Suppressor macrophage treated with lipopolysaccharide for 4 hours (primary cell): Measurements from ENCODE around the gene PJA2.
"Not testable (repeated sequence)": the region's sequence is repeated elsewhere in the genome, so short reads cannot be mapped to it uniquely, and the experiment has no call there.

Experiments
- DNase-seq: peaks from one replicate; pipeline ENCODE4 v3.0.0-alpha.2; 2020

The PJA2 gene, protein sequence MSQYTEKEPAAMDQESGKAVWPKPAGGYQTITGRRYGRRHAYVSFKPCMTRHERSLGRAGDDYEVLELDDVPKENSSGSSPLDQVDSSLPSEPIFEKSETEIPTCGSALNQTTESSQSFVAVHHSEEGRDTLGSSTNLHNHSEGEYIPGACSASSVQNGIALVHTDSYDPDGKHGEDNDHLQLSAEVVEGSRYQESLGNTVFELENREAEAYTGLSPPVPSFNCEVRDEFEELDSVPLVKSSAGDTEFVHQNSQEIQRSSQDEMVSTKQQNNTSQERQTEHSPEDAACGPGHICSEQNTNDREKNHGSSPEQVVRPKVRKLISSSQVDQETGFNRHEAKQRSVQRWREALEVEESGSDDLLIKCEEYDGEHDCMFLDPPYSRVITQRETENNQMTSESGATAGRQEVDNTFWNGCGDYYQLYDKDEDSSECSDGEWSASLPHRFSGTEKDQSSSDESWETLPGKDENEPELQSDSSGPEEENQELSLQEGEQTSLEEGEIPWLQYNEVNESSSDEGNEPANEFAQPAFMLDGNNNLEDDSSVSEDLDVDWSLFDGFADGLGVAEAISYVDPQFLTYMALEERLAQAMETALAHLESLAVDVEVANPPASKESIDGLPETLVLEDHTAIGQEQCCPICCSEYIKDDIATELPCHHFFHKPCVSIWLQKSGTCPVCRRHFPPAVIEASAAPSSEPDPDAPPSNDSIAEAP

DNA sequence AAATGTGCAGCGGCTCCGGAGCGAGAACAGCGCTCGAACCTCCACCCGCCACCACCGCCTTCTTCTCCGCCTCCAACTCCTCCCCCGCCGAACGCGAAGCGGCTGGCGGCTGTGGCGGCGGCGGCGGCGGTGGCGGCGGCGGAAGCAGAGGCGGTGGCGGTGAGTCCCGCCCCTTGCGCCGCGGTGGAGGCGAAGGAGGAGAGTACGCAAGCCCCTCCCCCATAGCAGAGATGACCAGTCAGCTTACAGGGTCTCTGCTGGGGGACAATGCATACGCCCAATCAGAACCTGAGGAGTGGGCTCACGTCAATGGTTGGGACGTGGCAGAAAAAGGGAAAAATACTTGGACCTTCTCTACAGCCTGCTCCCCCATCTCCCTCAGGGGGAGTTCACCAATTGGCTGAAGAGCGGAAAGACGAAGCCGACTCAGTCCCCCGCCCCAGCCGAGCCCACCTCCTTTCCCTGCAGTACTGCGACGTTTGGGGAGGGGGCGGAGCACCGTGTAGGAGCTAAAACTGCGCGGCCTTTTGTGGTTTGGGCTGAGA, at the start of gene PJA2:
Gene PJA2, minus strand, starts transcription at position 131 of the 545 bp plus-strand sequence. CDS start 26,541 bp downstream, outside the sequence.
- DNase-seq = peak; percentile 99

DNA sequence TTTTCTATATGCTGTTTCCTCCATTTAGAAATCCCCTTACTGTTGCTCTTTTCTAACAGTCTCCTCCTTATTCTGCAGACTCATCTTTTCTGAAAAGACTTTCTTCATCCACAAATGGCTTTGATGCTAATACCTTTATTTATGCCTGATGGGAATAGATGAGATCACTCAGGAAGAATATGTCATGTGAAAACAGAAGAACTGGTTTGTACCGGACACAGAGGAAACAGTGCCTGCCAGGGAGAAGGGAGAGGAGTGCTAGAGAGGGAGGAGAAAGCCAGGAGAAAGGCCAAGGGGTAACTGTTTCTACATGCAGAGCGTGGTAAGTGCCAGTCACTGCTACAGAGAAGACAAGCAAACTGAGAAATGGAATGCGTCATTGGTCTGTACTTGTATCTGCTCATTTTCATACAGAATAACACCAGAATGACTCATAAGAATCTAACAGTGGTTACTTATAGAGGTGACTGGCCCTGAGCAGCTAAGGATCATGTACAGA, 45.9 kb upstream of the PJA2 start:
- DNase-seq = peak; percentile 15

DNA sequence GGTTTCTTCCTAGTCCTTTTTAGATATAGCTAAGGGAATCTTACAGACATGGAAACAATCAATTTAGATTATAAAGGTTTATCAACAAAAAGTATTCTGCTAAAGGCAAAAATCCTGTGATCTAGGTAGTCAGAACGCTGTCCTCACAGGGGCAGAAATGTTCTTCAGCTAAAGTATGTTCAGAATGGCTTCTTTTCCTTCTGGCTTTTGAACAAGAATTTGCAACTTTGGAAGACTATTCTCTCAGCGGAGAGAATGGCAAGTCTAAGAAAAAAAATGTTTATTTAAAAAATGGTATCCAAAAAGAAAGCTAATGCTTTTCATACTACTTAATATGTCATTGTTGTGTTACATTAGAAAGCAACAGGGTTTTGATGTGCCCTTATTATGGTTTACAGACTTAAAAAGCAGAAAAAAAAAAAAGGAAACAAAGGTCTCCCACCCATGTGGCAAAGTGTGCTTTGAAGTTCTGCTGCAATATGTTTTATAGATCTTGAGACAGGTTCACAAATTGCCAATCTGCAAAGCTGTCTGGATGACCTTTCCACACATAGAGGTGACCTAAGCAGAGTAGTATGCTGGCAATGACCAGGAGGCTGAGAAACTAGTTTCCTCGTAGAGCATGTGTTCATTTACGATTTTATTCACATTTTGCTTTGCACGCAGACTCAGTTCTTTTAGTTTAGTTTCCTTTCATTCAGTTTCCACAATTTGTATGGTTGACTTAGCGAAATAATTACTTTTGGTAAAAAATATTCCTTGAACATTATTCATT, 45.1 kb upstream of the PJA2 start:
- DNase-seq = no peak

DNA sequence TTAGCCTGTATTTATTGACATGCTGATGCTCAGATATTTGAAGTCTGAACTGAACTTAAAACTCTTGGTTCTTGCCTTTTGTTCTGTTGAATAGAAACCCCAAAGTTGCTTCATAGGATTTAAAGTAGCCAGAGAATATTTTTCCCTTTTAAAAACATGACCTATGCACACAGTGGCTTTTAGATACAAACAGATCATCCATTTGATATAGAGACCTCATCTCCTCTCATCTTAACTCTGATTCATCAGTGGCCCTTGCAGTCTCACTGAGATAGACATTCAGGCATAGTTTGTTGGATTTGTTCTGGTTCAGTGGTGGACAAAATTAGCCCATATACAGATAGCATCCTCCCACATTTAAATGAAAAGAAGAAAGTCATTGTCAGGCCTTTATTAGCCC, 43.5 kb upstream of the PJA2 start:
- DNase-seq = no peak

DNA sequence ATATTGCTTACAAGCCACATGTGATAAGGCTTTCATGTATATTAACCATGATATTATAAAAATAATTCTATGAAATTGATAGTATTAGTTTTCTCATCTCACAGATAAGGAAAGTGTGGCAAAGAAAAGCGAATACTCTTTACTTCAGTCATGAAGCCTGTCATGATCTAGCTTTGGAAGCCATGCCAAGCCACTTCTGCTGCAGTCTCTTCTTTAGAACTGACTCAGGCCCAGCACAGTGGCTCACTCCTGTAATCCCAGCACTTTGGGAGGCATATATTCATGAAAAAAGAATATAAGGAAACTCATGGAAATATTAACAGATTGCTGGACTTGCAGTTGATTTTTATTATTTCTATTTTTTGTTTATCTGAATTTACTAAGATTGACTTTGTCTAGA, 42.9 kb upstream of the PJA2 start:
- no peak for DNase-seq

DNA sequence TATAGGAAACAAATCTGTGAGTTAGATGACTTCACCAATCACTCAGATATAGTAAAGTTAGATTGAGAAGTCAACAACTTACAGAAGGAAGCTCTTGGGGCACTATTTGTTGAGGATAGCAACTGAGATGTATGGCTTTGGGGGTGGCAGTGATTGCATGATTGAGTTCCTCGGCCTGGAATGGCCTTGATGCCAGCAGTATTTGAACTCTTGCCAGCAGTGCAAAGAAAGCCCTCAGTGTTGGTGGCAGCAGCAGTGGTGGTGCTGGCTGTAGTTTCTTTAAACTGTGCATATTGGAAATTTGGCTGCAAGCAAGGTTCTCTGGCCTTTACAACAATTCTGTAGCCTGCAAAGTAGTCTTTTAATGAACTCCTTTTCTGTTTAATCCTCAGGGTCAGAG, 41.4 kb upstream of the PJA2 start:
- no peak for DNase-seq

DNA sequence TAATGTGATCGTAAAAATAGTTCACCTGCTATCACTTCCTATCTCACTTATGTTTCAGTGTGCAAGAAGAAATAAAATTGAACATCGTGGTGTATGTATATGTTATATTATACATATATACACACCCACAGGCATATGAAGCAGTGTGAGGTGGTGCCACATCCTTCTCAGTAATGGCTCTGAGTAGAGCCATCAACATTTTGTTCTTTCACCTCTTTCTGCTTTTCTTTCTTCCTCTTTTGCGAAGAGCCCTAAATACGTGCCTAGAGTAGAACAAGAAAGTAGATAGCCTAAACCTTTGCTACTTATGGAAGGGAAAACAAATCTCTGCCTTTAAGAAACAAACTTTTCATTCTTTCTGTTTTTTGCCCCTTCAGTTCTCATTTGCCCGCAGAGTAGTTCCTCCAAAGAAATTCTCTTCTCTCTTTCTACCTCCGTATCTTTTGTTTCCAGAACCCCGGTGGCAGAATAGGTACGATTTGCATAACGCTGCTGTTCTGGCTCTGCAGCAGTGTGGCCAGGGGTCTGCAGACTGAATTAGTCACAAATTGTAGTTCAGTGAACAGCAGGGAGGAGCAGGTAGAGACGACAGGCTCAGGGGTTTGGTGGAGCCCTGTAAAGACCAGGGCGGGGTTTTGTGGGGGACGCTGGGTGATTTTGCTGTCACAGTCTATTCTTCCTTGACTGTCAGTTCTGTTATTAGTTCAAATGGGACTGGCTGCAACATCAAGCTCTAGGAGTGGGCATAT, 40.5 kb upstream of the PJA2 start:
- no peak for DNase-seq

DNA sequence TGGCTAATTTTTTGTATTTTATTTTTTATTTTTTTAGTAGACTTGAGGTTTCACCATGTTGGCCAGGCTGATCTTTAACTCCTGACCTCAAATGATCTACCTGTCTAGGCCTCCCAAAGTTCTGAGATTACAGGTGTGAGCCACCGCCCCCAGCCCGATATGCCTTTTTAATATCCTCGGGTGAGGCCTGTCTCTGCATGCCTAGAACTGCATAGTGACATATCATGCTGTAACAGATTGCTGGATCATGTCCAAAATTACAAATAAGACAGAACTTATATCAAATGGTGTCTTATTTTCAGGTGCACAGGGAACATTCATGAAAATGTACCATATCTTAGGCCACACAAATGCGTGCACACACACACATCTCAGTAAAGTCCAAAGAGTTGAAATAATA, 39.1 kb upstream of the PJA2 start:
- DNase-seq = no peak

DNA sequence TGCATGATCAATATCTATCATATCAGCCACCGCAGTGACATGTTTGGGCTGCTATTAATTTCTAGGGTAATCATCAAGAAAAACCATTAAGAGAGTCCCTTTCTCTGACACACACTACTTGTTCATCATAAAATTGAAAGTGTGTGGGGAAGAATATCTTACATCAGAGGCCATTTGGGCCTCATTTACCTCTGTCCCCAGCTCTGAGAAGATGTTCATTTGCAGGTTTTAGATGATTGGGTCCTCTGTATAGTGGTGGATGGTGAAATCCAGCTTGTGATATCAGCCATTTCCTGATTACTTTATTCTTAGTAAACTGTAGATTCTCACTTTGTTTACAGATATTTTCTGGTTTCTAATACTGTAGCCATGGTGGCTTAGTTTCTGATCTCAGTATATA, 29.8 kb upstream of the PJA2 start:
- no peak for DNase-seq

DNA sequence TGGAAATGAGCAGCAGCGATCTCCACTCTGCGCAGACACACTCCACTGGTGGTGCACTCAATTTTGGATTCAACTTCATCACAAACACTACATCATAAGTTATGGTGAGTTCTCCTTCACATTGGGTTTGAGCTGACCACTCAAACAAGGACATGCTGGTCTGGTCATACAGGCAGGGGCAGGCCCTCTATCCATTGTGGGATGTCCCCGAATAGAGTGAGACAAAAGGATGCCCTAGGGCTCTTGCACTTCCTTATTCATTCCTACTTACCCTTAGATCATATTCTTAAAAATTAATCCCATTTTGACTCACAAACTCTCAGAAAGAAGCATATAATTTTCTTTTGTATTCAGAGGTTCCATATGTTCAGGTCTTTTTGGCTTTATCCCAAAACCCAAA, 16.3 kb upstream of the PJA2 start:
- DNase-seq = no peak

DNA sequence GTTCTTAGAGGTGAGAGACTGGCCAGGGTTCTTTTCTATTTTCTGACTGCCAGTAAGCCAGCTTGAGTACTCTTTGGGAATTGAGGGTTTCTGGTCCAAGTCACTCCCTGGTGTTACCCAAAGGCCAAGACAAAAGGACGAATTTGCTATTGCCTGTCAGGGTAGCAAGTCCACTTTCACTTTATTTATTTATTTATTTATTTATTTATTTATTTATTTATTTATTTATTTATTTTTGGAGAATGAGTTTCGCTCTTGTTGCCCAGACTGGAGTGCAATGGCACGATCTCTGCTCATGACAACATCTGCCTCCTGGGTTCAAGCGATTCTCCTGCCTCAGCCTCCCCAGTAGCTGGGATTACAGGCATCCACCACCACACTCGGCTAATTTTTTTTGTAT, 15.7 kb upstream of the PJA2 start:
- DNase-seq = not testable (repeated sequence)

DNA sequence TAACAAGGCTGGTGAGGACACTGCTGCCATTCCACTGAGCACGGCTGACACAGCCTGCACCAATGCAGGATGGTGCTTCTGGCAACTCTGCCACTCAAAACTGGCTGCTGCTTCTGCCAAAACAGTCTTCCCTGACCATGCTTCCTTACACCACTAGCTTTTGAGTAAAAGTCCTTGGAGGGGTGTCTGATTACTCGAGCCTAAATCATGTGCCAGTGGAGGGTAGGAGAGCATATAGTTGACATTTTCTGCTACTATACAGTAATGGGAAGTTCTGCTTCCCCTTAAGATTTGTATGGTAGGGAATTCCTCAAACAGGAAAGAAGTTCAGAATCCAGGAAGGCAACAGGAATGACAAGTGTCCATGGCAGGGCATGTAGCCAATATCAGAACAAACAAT, 12.2 kb upstream of the PJA2 start:
- peak; percentile 25 for DNase-seq

DNA sequence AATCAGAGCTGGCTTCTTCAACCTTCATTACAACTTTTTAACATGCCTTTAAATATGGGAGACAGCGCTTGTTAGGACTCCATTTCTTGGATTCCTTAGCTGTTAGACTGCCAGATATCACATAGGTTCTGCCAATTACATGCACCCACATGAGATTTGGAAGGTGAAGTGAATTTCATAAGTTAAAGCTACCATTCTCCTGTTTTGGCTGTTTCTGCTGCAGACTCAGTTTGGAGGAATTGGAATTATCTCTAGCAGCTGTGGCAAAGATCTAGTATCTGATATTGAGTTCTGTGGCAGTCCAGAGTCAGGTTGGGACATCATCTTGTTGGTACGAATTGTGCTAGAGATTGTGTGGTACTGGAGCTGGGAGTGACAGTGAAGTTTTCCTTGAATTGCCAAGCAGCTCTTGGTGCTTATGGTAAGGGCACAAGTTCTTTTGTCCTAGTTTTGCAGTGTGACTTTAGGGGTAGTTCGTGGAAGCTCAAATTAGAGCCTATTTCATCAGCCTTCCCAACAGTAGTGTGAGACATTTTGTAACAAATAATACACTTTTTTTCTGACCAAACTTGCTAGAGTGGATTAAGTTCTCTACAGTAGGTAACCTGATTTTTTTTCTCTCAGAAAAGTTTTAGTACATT, 9.1 kb upstream of the PJA2 start:
- DNase-seq = no peak

DNA sequence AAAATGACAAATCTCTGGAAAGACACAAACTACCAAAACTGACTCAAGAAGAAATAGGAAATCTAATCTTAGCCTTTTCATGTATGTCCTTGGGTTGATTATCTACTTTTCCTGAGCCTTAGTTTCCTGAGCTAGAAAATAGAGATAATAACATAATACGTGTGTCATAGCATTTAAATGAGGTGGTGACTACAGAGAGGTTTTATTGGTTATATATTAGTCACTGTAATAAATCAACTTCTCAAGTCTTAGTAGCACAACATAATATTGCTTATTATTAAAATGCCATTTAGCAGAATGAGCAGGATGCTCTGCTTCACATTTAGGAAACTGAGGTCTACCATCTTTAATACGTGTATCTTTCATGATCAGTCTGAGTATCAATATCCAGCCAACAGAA, 7.1 kb upstream of the PJA2 start:
- DNase-seq = no peak

DNA sequence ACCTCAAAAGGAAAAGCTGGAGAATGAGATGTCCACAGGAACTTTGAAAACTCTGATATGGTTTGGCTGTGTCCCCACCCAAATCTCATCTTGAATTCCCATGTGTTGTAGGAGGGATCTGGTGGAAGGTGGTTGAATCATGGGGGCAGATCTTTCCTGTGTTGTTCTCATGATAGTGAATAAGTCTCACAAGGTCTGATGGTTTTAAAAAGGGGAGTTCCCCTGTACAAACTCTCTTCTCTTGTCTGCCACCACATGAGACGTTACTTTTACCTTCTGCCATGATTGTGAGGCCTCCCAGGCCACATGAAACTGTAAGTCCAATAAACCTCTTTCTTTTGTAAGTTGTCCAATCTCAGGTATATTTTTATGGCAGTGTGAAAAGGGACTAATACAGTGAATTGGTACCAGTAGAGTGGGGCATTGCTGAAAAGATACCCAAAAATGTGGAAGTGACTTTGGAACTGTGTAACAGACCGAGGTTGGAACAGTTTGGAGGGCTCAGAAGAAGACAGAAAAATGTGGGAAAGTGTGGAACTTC, 4.2 kb upstream of the PJA2 start:
- DNase-seq = not testable (repeated sequence)

DNA sequence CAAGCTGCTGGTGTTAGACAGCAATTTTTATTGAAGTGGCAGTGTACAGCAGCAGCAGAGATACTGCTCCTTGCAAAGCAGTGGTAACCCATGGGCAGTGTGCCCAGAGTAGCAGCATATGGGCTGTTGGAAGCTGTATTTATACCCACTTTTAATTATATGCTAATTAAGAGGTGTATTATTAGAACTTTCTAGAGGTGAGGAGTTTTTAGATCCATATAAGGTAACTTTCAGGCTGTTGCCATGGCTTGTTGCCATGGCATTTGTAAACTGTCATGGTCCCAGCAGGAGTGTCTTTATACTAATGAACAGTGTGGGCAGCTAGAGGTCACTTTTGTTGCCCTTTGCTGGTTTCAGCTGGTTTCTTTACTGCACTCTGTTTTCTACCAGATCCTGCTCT, 3.7 kb upstream of the PJA2 start:
- DNase-seq = no peak

DNA sequence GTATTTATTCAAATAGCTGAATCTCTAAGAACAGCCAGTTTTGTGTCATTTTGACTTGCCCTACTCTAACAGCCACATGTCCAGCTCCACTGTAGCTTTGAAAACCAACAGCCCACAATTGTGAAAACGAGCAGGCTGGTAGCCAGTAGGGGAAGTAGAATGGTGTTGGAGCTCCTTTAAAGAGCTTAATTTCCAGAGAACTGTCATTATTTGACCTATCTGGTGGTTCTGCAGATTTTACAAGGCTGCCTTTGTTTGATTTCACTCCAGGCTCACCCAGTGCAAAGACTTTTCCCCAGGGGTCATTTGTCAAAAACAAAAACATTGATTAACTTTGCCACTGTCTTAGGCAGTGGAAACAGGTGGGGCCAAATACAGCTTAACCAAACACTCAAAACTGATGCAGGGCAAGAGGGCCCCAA, 3.2 kb upstream of the PJA2 start:
- DNase-seq = no peak

DNA sequence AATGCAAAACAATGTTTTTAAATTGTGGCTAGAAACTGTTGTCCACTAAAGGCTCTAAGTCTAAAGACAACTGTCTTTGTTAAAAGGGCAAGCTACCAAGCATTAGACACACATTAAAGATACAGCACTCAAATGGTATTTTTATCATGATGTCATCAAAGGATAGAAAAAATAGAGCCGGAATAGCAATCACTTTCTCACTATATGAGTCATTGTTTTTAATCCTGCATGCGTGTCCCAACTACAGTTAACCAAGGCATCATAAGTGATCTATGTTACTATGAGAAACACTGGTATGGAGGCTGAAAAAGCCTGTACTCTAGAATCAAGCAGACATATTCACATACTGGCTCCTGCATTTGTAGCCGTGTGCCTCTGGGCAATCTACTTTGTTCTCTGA, 1.9 kb upstream of the PJA2 start:
- DNase-seq = peak; percentile 74

DNA sequence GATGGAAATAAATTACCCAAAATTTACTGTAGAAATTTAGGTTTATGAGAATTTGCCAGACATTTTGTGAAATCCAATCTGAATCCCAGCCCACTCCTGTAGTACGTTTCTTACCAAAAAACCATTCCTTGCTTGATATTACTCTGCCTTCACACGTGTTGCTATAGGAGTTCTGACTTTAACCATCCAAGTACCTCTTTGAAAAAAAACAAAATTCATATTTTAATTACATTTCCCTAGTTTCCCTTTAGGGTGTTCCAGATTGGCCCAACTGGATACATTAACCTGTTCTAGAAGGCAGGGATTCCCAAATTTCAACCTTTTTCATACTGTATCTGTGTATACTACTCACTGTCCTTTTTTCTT, 1.4 kb upstream of the PJA2 start:
- DNase-seq = no peak

DNA sequence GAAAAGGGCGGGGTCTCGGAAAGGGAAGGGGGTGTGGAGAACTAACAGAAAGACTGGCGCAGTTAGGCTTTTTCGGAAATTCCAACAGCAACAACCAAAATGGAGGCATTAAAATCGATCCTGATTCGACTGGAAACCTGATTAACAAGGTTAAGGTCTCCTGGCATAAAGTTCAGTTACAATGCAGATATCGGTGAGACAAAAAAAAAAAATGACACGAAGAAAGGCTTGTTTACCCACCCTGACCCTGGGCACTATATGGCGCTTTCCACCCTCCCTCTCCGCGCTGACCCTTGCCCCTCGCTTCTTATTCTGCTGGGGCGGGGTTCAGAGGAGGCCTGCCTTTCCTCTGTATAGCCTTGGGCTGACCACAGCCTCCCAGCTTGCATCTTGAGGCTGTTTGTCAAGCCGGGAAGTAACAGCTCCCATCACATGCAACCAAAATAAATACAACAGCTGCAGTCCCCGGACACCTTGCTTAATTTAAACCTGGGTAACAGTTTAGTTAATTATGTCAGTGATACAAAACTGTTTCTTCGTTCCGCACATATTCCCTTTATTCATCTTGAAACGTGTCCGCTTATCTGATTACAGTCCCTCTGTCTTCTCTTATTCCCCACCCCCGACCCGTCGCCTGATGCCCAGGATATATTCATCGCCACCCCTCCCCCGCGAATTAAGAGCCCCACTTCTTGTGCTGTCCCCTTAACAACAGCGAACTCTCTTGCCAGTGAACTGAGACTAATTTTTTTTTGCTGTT, 795 bp upstream of the PJA2 start:
- peak; percentile 74 for DNase-seq
